H9 (cell line): ENCODE results near the gene ZBTB7A. TPM values are rescaled to one million over a fixed set of nuclear protein-coding genes. Genes with fewer than 3 reads are reported as not detected.

ENCODE experiments used
- DNase-seq: peaks from one replicate; pipeline ENCODE4 v3.0.0-alpha.2; 2017
- H2AFZ ChIP-seq: one replicate; pipeline ENCODE4 v1.6.1; 2013; ENCODE audit warnings: mild to moderate bottlenecking, low read length, control low read depth, moderate library complexity
- H2AK5ac ChIP-seq: 2 replicates; pipeline ENCODE4 v1.6.1; 2013; ENCODE audit warnings: low read length, control low read depth, mixed read lengths; ENCODE audit not compliant: insufficient read length
- H2BK120ac ChIP-seq: one replicate; pipeline ENCODE4 v1.6.1; 2013; ENCODE audit warnings: low read depth, mild to moderate bottlenecking, low read length, control low read depth, inconsistent platforms; ENCODE audit not compliant: poor library complexity, severe bottlenecking
- H2BK12ac ChIP-seq: 2 replicates; pipeline ENCODE4 v1.6.1; 2013; ENCODE audit warnings: low read length, control low read depth, mixed read lengths, low read depth; ENCODE audit not compliant: insufficient read length
- H2BK15ac ChIP-seq: 2 replicates; pipeline ENCODE4 v1.6.1; 2013; ENCODE audit warnings: low read depth, low read length, control low read depth
- H2BK20ac ChIP-seq: one replicate; pipeline ENCODE4 v1.6.1; 2013; ENCODE audit warnings: low read depth, mild to moderate bottlenecking, low read length, control low read depth, inconsistent platforms; ENCODE audit not compliant: poor library complexity, severe bottlenecking
- H2BK5ac ChIP-seq: 2 replicates; pipeline ENCODE4 v1.6.1; 2013; ENCODE audit warnings: low read length, control low read depth, mixed read lengths; ENCODE audit not compliant: insufficient read length
- H3K14ac ChIP-seq: 2 replicates; pipeline ENCODE4 v1.6.1; 2013; ENCODE audit warnings: low read length, control low read depth; ENCODE audit not compliant: insufficient read depth
- H3K18ac ChIP-seq: 2 replicates; pipeline ENCODE4 v1.6.1; 2013; ENCODE audit warnings: low read depth, mild to moderate bottlenecking, mixed read lengths, low read length, control low read depth; ENCODE audit not compliant: insufficient read length
- H3K23ac ChIP-seq: 2 replicates; pipeline ENCODE4 v1.6.1; 2013; ENCODE audit warnings: low read length, control low read depth, mixed read lengths, low read depth; ENCODE audit not compliant: insufficient read length
- H3K23me2 ChIP-seq: 2 replicates; pipeline ENCODE4 v1.6.1; 2013; ENCODE audit warnings: low read depth, mild to moderate bottlenecking, mixed read lengths, low read length, control low read depth; ENCODE audit not compliant: insufficient read length, poor library complexity, severe bottlenecking
- H3K27ac ChIP-seq: 2 replicates; pipeline ENCODE4 v1.5.1; 2013; ENCODE audit warnings: low read length, control low read depth, mixed read lengths, low read depth; ENCODE audit not compliant: insufficient read length
- H3K27me3 ChIP-seq: 2 replicates; pipeline ENCODE4 v1.6.1; 2013; ENCODE audit warnings: low read length, control low read depth, inconsistent platforms; ENCODE audit not compliant: insufficient read depth
- H3K4ac ChIP-seq: 2 replicates; pipeline ENCODE4 v1.6.1; 2013; ENCODE audit warnings: low read depth, mild to moderate bottlenecking, control low read depth, inconsistent platforms, low read length, moderate library complexity
- H3K4me1 ChIP-seq: 2 replicates; pipeline ENCODE4 v1.6.1; 2013; ENCODE audit warnings: low read length, control low read depth, inconsistent platforms; ENCODE audit not compliant: insufficient read depth
- H3K4me2 ChIP-seq: 2 replicates; pipeline ENCODE4 v1.6.1; 2013; ENCODE audit warnings: low read length, control low read depth, mixed read lengths; ENCODE audit not compliant: insufficient read length, insufficient read depth
- H3K56ac ChIP-seq: 2 replicates; pipeline ENCODE4 v1.6.1; 2013; ENCODE audit warnings: low read depth, mild to moderate bottlenecking, mixed read lengths, low read length, control low read depth; ENCODE audit not compliant: insufficient read length
- H3K79me1 ChIP-seq: 2 replicates; pipeline ENCODE4 v1.6.1; 2013; ENCODE audit warnings: low read depth, mild to moderate bottlenecking, moderate library complexity, low read length, control low read depth, inconsistent platforms; ENCODE audit not compliant: insufficient read depth, poor library complexity, severe bottlenecking
- H3K79me2 ChIP-seq: 2 replicates; pipeline ENCODE4 v1.6.1; 2013; ENCODE audit warnings: low read length, control low read depth, inconsistent platforms; ENCODE audit not compliant: insufficient read depth
- H3K9ac ChIP-seq: 2 replicates; pipeline ENCODE4 v1.6.1; 2013; ENCODE audit warnings: low read length, control low read depth, mixed read lengths; ENCODE audit not compliant: insufficient read length; ENCODE audit errors: extremely low read depth
- H3K9me3 ChIP-seq: one replicate; pipeline ENCODE4 v1.6.1; 2013; ENCODE audit warnings: low read depth, low read length, inconsistent platforms; ENCODE audit not compliant: control insufficient read depth
- H3T11ph ChIP-seq: one replicate; pipeline ENCODE4 v1.6.1; 2013; ENCODE audit warnings: mild to moderate bottlenecking, low read length, control low read depth, inconsistent platforms
- H4K20me1 ChIP-seq: one replicate; pipeline ENCODE4 v1.6.1; 2013; ENCODE audit not compliant: control insufficient read depth, insufficient read length, insufficient read depth
- H4K5ac ChIP-seq: 2 replicates; pipeline ENCODE4 v1.6.1; 2013; ENCODE audit warnings: low read depth, mild to moderate bottlenecking, mixed read lengths, low read length, control low read depth; ENCODE audit not compliant: insufficient read length
- H4K8ac ChIP-seq: replicated peaks from 2 replicates; pipeline ENCODE4 v1.6.1; 2013; ENCODE audit warnings: low read length, control low read depth, mixed read lengths, low read depth; ENCODE audit not compliant: insufficient read length
- H4K91ac ChIP-seq: 2 replicates; pipeline ENCODE4 v1.6.1; 2013; ENCODE audit warnings: low read depth, mild to moderate bottlenecking, moderate library complexity, mixed read lengths, low read length, control low read depth; ENCODE audit not compliant: insufficient read length
- H3K27ac Mint-ChIP-seq, 3 experiments: 2 replicates in 2 of 3; 3 replicates in 1 of 3; pipeline ENCODE4 v1.8.0; 2020 to 2021; ENCODE audit warnings: mixed read lengths in 3 of 3, mild to moderate bottlenecking in 1 of 3, moderate library complexity in 1 of 3
- H3K27me3 Mint-ChIP-seq: 2 replicates; pipeline ENCODE4 v1.8.0; 2021; ENCODE audit warnings: low read depth, mild to moderate bottlenecking, moderate library complexity, mixed read lengths
- H3K36me3 Mint-ChIP-seq, 3 experiments: 2 replicates in 2 of 3; 3 replicates in 1 of 3; pipeline ENCODE4 v1.8.0; 2020 to 2021; ENCODE audit warnings: low read depth in 3 of 3, mixed read lengths in 3 of 3; ENCODE audit not compliant: insufficient read depth in 1 of 3
- H3K4me1 Mint-ChIP-seq, 2 experiments: 2 replicates each; pipeline ENCODE4 v1.8.0; 2020; ENCODE audit warnings: mixed read lengths in 2 of 2
- H3K4me3 Mint-ChIP-seq, 2 experiments: 2 replicates in 1 of 2; 3 replicates in 1 of 2; pipeline ENCODE4 v1.8.0; 2020 to 2021; ENCODE audit warnings: mild to moderate bottlenecking in 2 of 2, mixed read lengths in 2 of 2, moderate library complexity in 1 of 2
- H3K9me3 Mint-ChIP-seq, 2 experiments: 2 replicates in 1 of 2; 3 replicates in 1 of 2; pipeline ENCODE4 v1.8.0; 2020; ENCODE audit warnings: mild to moderate bottlenecking in 2 of 2, mixed read lengths in 2 of 2, moderate library complexity in 1 of 2
- CTCF ChIP-seq: fragments of 200-600 bp; sonication (generic); conservative IDR thresholded peaks from 3 replicates; pipeline ENCODE4 v1.8.0; 2021; ENCODE audit warnings: antibody characterized with exemption, mild to moderate bottlenecking
- WGBS: extraction: QIAGEN DNeasy Blood & Tissue Kit; methylation state at CpG from one replicate; pipeline ENCODE4 v1.1.7; 2013; ENCODE audit warnings: missing lambda C conversion rate, low lambda C conversion rate, mixed read lengths; ENCODE audit not compliant: insufficient read length; ENCODE audit errors: extremely low coverage; 5-methylcytosine and 5-hydroxymethylcytosine counted together
- total RNA-seq: library from RNA; stranded (reverse); gene quantifications from 2 replicates; pipeline ENCODE4 v1.2.1, GENCODE V29; 2021

The ZBTB7A gene
- total RNA-seq, 1 experiment from 2014 or later, result 24.9 TPM

GRCh38 chr19:4060621-4061177 lies 6.0 kb downstream of the ZBTB7A start:
- Histone ChIP-seq H3K4ac (no peak overlapping the region), H3K4me2 (no peak overlapping the region), H2BK15ac (no peak overlapping the region), H2BK5ac (no peak overlapping the region), H4K91ac (no peak overlapping the region), H2BK120ac (no peak overlapping the region), H2AK5ac (no peak overlapping the region), H3K18ac (no peak overlapping the region), H3K27ac (no peak overlapping the region), H3K14ac (no peak overlapping the region), H4K20me1 (peaks cover 3% of the 10 kb centered on the region), H4K8ac (no peak overlapping the region), H3K23ac (no peak overlapping the region), H4K5ac (no peak overlapping the region), H3K27me3 (no peaks in the 10 kb centered on the region), H3K9ac (no peak overlapping the region), H2BK12ac (no peak overlapping the region), H3T11ph (no peak overlapping the region), H2BK20ac (no peak overlapping the region), H2AFZ (no peak overlapping the region), H3K9me3 (no peaks in the 10 kb centered on the region), H3K23me2 (peaks cover 8% of the 10 kb centered on the region), H3K79me1 (peaks cover 13% of the 10 kb centered on the region), H3K4me1 (no peaks in the 10 kb centered on the region; the same call in 1 of the 2 replicates), H3K79me2 (peaks cover 37% of the 10 kb centered on the region; the same call in 1 of the 2 replicates), H3K56ac (no peak overlapping the region)
- no peak for DNase-seq
- Mint-ChIP-seq H3K27me3 (no peaks in the 10 kb centered on the region; the same call in 1 of the 2 replicates), H3K4me3 (no peak overlapping the region), H3K36me3 (peaks cover 4 to 11% (median 10%) of the 10 kb centered on the region in 3 experiments; a peak in 5 of 7 replicates), H3K4me1 (peaks cover 6 to 18% of the 10 kb centered on the region in 2 experiments), H3K27ac (no peak overlapping the region), H3K9me3 (no peaks in the 10 kb centered on the region)
- TF ChIP-seq CTCF, result no peak
- WGBS, result no CpG with 5 or more reads among the region's 16 CpGs
